Measurements from ENCODE around the gene TRIM26.

GRCh38 chr6:30156262-30156599 is 57.0 kb downstream of the TRIM26 start:
- TF ChIP-seq CTCF (IDR thresholded peaks at IDR 0.05; ENCODE audit: borderline replicate concordance, extremely low read depth, low read length, poor library complexity, severe bottlenecking) = no peak
- TF ChIP-seq EZH2 (IDR thresholded peaks at IDR 0.05; ENCODE audit: borderline replicate concordance, low read depth, low read length, severe bottlenecking) = no peak

All from DND-41 (cell line).